ENCODE measurements around the gene HSD17B4.
"Not testable (repeated sequence)": the region's sequence is repeated elsewhere in the genome, so short reads cannot be mapped to it uniquely, and the experiment has no call there.

The HSD17B4 gene

DNA sequence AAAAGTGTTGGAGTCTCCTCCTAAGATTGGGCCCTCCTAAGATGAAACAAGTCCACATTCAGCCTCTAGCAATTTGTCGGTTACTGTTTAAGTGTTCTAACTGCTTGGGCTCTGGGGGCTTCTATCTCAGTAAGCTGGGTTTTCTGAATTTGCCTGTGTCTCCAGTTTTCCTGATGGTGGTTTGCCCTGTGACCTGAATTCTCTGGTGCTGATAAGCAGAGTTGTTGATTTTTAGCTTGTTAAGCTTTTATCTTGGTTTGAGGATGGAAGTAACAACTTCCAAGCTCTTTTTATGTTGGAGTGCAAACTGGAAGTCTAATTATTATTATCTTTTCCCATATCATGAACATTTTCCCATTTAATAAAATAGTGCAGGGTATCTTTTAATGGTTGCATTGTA is 30.9 kb downstream of the HSD17B4 start:
- no peak for DNase-seq

DNA sequence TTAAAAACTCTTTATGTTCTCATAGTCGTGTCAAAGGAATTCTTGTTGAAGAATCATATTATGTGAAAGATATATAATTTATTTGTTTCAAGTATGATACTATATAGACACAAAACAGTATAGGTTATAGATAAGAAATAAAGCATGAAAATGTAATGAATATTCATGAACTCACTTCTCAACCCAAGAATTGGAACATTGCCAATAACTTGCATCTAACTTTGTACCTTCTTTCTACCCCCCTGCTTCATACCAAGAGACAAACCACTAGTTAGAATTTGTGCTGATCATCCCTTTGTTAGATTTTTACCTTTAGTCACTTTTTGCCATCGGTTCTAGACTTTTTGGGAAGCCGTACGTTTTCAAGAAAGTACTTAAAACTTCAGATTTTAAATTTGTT is 32.6 kb downstream of the HSD17B4 start:
- no peak for DNase-seq

DNA sequence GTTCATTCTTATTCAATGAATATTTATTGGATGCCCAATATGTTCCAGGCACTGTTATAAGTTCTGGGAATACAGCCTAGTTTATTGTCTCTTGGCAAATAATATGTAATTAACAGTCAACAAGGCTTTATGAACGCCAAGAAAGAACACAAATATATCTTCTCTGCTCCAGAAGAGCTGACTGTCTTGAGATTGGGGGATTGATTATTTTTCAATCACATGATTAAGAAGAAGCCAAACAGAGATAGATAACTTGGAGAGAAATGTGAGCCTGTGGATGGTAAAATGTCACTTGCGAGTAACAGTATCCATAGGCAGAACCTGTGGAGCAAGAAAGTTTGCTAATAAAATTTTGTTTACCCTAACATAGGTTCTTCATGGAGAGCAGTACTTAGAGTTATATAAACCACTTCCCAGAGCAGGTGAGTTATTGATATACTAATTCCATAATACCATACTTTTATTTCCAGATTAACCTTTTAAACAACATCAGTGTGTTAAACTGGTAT is 49.4 kb downstream of the HSD17B4 start:
- DNase-seq: no peak

DNA sequence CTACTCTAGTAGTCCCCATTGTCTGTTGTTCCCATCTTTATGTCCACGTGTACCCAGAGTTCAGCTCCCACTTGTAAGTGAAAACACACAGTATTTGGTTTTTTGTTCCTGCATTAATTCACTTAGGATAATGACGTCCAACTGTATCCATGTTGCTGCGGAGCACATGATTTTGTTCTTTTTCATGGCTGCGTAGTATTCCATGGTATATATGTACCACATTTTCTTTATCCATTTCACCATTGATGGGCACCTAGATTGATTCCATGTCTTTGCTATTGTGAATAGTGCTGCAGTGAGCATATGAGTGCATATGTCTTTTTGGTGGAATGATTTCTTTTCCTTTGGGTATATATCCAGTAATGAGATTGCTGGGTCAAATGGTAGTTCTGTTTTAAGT is 51.6 kb downstream of the HSD17B4 start:
- DNase-seq: not testable (repeated sequence)

DNA sequence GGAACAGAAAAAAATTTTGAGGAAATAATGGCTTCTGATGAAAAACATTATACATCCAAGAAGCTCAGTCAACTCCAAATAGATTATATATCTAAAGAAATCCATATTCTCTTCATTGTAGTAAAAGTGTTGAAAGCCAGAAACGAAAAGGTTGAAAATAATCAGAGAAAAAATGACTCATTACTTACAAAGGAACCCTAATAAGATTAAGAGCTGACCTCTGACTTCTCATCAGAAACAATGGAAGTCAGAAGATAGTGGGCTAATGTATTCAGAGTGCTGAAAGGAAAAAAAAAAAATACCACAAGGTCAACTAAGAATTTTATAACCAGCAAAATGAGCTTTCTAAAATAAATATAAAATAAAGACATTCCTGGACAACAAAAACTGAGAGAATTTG is 60.0 kb downstream of the HSD17B4 start:
- no peak for DNase-seq

DNA sequence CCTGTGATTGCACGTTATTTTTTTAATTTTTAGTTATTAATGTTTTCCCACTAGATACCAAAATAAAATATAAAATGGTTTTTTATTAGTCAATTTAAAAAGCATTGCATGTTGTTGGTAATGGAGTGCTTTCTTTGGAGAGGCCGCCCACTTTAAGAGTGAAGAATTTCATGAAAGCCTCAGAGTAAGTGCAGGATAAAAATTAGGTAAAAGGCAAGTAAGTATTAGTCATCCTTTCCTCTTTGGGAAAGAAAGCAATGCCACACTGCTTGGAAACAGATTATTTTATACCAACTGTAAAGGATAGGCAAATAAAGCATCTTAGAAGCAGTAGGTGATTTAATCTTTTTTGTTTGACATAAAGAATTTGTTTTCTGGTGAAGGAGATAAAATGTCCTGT is 62.9 kb downstream of the HSD17B4 start:
- DNase-seq: no peak

DNA sequence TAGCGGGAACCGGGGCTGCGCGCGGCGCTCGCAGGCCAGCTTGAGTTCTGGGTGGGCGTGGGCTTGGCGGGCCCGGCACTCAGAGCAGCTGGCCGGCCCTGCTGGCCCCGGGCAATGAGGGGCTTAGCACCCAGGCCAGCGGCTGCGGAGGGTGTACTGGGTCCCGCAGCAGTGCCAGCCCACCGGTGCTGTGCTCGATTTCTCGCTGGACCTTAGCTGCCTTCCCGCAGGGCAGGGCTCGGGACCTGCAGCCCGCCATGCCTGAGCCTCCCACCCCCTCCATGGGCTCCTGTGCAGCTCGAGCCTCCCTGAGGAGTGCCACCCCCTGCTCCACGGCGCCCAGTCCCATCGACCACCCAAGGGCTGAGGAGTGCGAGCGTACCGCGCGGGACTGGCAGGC is 64.8 kb downstream of the HSD17B4 start:
- not testable (repeated sequence) for DNase-seq

DNA sequence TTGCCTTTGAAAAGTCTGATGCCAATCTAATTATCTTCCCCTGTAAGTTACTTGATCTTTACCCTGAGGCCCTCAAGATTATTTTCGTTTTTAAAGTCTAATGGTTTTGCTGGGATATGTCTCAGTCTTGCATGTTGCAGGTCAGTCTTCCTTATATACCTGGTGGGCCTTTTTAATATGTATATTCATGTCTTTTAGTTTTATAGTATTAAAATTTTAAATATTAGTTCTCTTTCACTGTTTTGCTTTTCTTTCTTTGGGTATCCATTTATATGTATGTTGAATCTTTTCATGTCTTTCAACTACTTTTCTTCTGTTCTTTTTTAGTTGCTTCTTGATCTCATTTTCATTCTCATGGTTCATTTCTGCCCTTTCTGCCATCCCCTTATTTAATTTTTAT is 68.9 kb downstream of the HSD17B4 start:
- no peak for DNase-seq

DNA sequence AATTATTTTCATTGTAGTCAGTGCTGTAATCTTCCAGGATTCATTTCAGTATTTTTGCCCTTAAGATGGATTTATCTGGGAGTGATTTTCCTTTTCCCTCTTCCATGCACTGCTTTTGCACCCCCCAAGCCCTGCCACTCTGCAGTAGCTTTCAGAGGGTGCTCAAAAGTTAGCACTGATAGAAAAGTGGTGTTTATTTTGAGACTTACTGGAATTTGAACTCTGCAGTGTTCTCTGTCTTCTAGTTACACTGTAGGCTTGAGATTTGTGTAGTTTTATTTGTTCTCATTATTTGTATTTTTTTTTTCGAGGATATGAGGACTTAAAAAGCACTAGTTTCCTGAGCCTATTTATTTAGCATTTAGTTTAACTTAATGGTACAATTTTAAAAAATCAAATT is 70.5 kb downstream of the HSD17B4 start:
- no peak for DNase-seq

DNA sequence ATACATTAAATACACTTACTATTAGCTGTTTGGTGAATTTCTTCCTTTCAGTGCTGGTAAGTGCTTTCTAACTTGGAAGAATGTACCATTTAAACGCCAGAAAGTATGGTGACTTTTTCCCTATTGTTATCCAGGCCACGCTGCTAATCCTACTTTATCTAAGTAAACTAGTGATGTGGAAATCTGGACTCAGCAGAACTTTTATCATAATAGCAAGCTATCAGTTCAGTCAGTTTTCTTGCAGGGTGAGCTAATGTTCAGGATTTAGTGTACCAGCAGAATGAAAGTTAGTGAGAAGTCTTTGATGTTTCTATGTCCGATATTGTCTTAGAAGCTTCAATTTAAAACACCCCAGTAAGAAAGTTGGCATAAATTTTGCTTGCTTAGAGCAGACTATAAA is 72.2 kb downstream of the HSD17B4 start:
- DNase-seq: no peak

DNA sequence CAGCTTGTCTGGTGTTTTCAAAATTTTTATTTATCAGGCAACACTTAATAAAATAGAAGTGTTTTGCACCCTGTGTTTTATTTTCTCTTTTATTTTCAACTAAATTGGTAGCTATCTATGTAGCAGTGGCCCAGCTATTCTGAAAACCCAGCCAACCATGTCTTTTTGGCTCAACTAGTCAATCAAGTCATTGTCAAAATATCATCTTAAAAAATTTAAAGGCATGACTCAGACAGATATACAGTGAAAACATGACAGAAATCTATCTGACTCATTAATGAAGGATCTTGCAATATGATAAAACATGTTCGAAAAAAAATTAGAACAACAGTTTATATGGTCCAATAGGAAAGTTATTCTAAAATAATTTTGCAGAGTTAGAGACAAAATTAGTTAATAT is 75.1 kb downstream of the HSD17B4 start:
- DNase-seq: no peak

DNA sequence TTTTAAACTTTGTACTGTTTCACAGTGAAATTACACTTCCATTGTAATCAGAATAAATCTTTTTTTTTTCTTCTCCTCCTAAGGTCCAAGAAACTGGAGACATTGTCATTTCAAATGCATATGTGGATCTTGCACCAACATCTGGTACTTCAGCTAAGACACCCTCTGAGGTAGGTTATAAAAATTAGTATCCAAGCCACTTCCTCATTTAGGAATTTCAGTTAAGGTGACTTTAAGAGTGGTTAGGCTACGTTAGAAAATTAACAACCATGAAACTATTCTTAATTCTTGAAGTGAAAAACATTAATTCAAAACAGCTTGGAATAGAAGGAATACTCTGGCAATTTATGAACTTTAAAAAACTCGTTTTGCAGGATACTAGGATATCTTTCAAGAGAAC is 77.5 kb downstream of the HSD17B4 start:
- DNase-seq: no peak

DNA sequence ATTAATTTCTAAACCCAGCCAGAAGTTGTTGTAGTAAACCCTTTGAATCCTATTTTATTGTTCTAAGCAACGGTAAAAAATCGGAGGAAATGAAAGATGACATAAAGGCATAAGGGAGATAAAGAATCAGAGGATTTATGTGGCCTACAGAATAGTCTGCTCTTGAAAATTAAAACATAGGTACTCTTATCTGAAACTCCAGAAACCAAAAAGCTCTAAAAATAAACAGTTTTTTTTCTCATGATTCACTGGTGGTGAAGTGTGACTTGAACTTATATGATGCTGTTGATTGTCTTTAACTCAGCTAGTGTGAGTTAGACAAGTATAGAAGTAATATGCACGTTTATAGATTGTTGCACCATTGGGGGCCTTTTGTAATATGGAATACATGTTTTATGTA is 80.3 kb downstream of the HSD17B4 start:
- no peak for DNase-seq

DNA sequence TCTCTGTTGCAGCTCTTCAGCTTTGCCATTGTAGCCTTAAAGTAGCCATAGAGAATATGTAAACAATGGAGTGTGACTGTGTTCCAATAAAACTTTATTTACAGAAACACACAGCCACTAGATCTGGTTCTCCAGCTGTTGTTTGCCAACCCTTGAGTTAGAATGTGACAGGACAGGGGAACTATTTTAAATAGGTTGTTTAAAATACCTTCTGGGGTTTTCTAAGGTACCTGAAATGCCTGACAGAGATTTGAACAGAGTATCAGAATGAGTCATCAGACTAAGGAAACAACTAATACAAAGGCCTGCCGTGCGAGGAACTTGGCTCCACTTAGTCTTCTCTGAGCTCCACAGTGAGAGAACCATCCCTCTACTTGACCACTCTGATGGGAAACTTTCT is 85.4 kb downstream of the HSD17B4 start:
- DNase-seq: no peak

DNA sequence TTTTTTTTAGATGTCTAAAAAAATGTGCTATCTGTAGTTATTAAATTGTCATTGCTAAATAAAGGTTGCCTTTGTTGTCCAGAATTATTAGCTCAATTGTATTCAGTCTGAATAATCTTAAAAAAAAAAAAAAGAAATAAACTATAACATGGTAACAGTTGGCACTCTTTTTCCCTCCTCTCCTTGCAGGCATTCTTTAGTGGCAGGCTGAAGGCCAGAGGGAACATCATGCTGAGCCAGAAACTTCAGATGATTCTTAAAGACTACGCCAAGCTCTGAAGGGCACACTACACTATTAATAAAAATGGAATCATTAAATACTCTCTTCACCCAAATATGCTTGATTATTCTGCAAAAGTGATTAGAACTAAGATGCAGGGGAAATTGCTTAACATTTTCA is 89.4 kb downstream of the HSD17B4 start:
- no peak for DNase-seq

DNA sequence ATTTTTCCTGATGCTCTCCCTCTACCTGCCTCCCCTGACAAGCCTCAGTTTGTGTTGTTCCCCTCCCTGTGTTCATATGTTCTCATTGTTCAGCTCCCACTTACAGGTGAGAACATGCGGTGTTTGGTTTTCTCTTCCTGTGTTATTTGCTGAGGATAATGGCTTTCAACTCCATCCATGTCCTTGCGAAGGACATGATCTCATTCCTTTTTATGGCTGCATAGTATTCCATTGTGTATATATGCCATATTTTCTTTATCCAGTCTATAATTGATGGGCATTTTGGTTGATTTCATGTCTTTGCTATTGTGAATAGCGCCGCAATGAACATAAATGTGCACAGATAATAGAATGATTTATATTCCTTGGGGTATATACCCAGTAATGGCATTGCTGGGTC is 99.5 kb downstream of the HSD17B4 start:
- no peak for DNase-seq

DNA sequence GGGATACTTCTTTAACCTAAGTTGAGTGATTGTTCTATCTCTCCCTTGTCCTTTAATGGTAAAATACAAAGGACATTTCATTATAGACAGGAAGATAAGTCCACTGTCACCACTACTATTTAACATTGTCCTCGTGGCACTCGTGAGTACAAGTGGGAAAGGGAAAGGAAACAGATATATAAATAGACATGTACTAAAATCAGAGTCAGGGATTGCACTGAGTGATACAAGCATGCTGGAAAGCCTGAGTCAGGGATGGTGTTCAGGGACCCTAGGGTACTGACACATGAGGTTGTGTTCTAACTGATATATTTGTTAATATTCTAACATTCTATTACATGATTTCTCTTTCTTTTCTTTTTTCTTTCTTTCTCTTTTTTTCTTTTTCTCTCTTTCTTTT is 102.3 kb downstream of the HSD17B4 start:
- DNase-seq: no peak

DNA sequence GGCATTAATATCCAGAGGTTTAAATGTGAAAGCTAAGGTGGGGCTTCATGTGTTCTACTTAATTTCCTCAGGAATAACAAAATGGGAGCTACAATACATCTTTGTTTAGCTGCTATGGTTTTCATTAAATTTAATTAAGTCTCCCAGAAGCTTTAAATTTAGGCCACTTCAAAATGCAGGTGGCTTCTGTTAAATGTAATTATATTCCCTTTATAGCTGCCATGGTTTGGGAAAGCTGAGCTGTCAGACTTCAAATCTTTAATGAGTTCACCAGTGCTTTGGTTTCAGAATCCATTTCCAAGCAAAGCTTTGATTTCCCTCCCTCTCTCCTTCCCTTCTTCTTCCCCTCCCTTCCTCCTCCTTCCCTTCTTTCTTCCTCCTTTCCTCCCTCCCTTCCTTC is 118.6 kb downstream of the HSD17B4 start:
- no peak for DNase-seq

DNA sequence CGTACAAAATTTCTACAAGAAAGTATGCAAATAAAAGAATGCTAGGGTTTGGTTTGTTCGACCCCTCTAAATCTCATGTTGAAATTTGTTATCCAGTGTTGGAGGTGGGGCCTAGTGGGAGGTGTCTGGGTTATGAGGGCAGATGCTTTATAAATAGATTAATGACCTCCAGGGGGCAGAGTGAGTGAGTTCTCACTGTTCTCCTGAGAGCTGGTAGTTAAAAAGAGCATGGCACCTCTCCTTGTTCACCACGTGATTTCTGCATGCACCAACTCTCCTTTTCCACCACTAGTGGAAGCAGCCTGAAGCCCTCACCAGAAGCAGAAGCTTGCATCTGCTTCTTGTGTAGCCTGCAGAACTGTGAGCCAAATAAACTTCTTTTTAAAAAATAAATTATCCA is 126.6 kb downstream of the HSD17B4 start:
- DNase-seq: no peak

DNA sequence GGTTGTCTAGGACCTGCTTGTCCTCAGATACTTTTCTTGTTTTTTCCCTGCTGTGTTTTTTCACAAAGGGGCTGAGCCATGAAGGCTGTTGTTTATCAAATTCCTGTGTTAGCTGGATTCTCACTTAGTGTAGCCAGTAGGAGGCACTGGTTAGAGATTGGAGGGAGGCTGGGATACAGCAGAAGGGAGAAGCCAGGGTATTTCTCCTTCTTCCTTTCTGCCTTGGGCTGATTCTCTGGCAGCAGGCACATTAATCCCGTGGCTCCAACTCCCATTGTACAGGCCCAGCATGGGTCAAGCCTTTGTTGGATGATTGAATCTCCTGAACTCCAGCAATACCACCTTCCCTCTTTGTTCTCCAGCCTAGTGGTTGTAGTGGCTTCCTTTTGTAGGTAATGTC is 130.7 kb downstream of the HSD17B4 start:
- no peak for DNase-seq

DNA sequence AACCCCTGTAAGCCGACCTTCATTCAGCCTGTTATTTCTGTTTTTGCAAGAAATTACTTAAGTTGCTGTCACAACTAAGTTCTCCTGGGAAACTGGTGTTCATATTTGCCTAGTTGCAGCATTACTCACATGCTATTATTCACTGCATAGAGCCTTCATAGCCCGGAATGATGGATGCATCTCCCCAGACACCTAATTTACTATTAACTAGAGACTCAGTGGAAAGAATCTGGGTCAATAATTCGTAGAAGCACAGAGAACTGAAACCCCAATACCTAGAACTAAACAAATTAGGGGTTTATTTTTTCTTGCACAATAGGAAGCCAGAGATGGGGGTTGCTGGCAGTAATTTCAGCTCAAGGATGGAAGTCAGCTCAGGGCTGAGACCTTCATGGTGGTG is 131.4 kb downstream of the HSD17B4 start:
- DNase-seq: no peak

Data from activated T-cell treated with anti-CD3 and anti-CD28 coated beads, Interleukin-2, amount 50 U/mL, for 1 hour (primary cell).